ENCODE results near the gene PTTG1IP.

PTTG1IP gene

GRCh38 chr21:44887807-44888580 lies 14.5 kb upstream of the PTTG1IP start:
- DNase-seq (ENCODE audit: low spot score), result no peak
- H3K27ac ChIP-seq, result no peak overlapping the region
- TF ChIP-seq CTCF (conservative IDR thresholded peaks at IDR 0.05; ENCODE audit: low read depth), result no peak
- POLR2A ChIA-PET (ENCODE audit: low non-redundant PET), result no interaction called here
- CTCF ChIA-PET, result interaction anchor here (0.7 kb wide), 1 partner anchor 87 kb away, joined by 3 read pairs; no protein-coding TSS in a partner anchor

- DNase-seq (ENCODE audit: low spot score), result no peak
- ChIA-PET CTCF (interaction anchor here (0.7 kb wide), 1 partner anchor 86 kb away, joined by 3 read pairs; no protein-coding TSS in a partner anchor), POLR2A (ENCODE audit: low non-redundant PET) (no interaction called here)
- TF ChIP-seq CTCF (conservative IDR thresholded peaks at IDR 0.05; ENCODE audit: low read depth), result no peak
- no peak overlapping the region for H3K27ac ChIP-seq
These were observed 13.8 kb upstream of the PTTG1IP start for GRCh38 chr21:44887126-44887806.

- no peak for DNase-seq (ENCODE audit: low spot score)
- ChIA-PET POLR2A (ENCODE audit: low non-redundant PET) (no interaction called here), CTCF (no interaction called here)
- no peak for TF ChIP-seq CTCF (conservative IDR thresholded peaks at IDR 0.05; ENCODE audit: low read depth)
- H3K27ac ChIP-seq, result no peak overlapping the region
These were observed 12.9 kb upstream of the PTTG1IP start for GRCh38 chr21:44886113-44887075.

- POLR2A ChIA-PET (ENCODE audit: low non-redundant PET), result no interaction called here
- H3K27ac ChIP-seq, result no peak overlapping the region
- no peak for DNase-seq (ENCODE audit: low spot score)
- TF ChIP-seq CTCF (conservative IDR thresholded peaks at IDR 0.05; ENCODE audit: low read depth), result no peak
- CTCF ChIA-PET, result no interaction called here
These were observed 12.1 kb upstream of the PTTG1IP start for GRCh38 chr21:44885615-44886014.

- POLR2A ChIA-PET (ENCODE audit: low non-redundant PET), result interaction anchor here (0.7 kb wide), 1 partner anchor 17 kb away, joined by 3 read pairs; no protein-coding TSS in a partner anchor
These were observed 10.6 kb upstream of the PTTG1IP start for GRCh38 chr21:44884097-44884496.

More at GRCh38 chr21:44884097-44884496, 10.6 kb upstream of the PTTG1IP start:
- no peak for TF ChIP-seq CTCF (conservative IDR thresholded peaks at IDR 0.05; ENCODE audit: low read depth)
- no peak for DNase-seq (ENCODE audit: low spot score)
- H3K27ac ChIP-seq, result no peak overlapping the region
- CTCF ChIA-PET, result interaction anchor here (1.2 kb wide), 1 partner anchor 254 kb away, joined by 3 read pairs; no protein-coding TSS in a partner anchor
